HEK293 (cell line): Measurements from ENCODE around the gene NCCRP1.

Experiments
- CTCF ChIA-PET: fragments of 350-600 bp; formaldehyde crosslinking; extraction: SDS; loops from one replicate; lab custom pipeline; 2021; ENCODE audit warnings: antibody characterized with exemption; lab: Yijun Ruan, JAX
- POLR2A ChIA-PET: fragments of 300-600 bp; formaldehyde crosslinking; extraction: SDS; loops from one replicate; lab custom pipeline; 2020; ENCODE audit warnings: antibody characterized with exemption, inconsistent platforms; lab: Yijun Ruan, JAX
- H3K27ac ChIP-seq: fragments of 200-500 bp; sonication (Bioruptor generic); 2 replicates; pipeline ENCODE4 v1.5.1; 2014; ENCODE audit warnings: low read depth, low read length, control low read depth, inconsistent platforms; ENCODE audit errors: extremely low read depth
- H3K36me3 ChIP-seq, 2 experiments: fragments of 200-500 bp in 1 of 2; sonication (Bioruptor generic) in 1 of 2; 1 replicate in 1 of 2; 2 replicates in 1 of 2; pipeline ENCODE4 v1.5.1; 2014 to 2017; ENCODE audit warnings: inconsistent platforms in 2 of 2, low read length in 2 of 2; ENCODE audit not compliant: control insufficient read depth in 2 of 2, insufficient read depth in 1 of 2
- H3K4me1 ChIP-seq: fragments of 200-500 bp; sonication (Bioruptor generic); 2 replicates; pipeline ENCODE4 v1.5.1; 2014; ENCODE audit warnings: mild to moderate bottlenecking, low read length, inconsistent platforms; ENCODE audit not compliant: control insufficient read depth, insufficient read depth
- H3K4me3 ChIP-seq: 2 replicates; pipeline ENCODE4 v1.5.1; 2011; ENCODE audit warnings: low read depth, mild to moderate bottlenecking, control low read depth, low read length, moderate library complexity
- H3K9me3 ChIP-seq: fragments of 200-500 bp; sonication (Bioruptor generic); 2 replicates; pipeline ENCODE4 v1.5.1; 2014; ENCODE audit warnings: low read depth, low read length, inconsistent platforms; ENCODE audit not compliant: control insufficient read depth, insufficient read depth
- GLI4 ChIP-seq: fragments of 450-650 bp; formaldehyde crosslinking; IDR thresholded peaks from 2 replicates; pipeline ENCODE4 v1.5.1; 2016; ENCODE audit warnings: missing biosample characterization, missing genetic modification characterization
- KLF8 ChIP-seq: fragments of 450-650 bp; formaldehyde crosslinking; IDR thresholded peaks from 2 replicates; pipeline ENCODE4 v1.5.1; 2016; ENCODE audit warnings: missing biosample characterization, missing genetic modification characterization
- MEIS1 ChIP-seq: sonication (generic); formaldehyde crosslinking; IDR thresholded peaks from 2 replicates; pipeline ENCODE4 v1.8.1; 2022; ENCODE audit warnings: missing genetic modification reagents, mild to moderate bottlenecking, borderline replicate concordance
- PBX3 ChIP-seq: sonication (generic); formaldehyde crosslinking; IDR thresholded peaks from 2 replicates; pipeline ENCODE4 v1.8.1; 2022; ENCODE audit warnings: mild to moderate bottlenecking, moderate library complexity, missing genetic modification reagents
- SP2 ChIP-seq: fragments of 450-650 bp; formaldehyde crosslinking; IDR thresholded peaks from 2 replicates; pipeline ENCODE4 v1.5.1; 2016; ENCODE audit warnings: missing biosample characterization, missing genetic modification characterization
- ZBTB8A ChIP-seq: fragments of 450-650 bp; formaldehyde crosslinking; IDR thresholded peaks from 2 replicates; pipeline ENCODE4 v1.5.1; 2016; ENCODE audit warnings: missing biosample characterization, missing genetic modification characterization
- ZEB2 ChIP-seq: fragments of 450-650 bp; formaldehyde crosslinking; IDR thresholded peaks from 2 replicates; pipeline ENCODE4 v1.5.1; 2016; ENCODE audit warnings: missing biosample characterization, missing genetic modification characterization
- ZNF174 ChIP-seq: fragments of 450-650 bp; formaldehyde crosslinking; IDR thresholded peaks from 2 replicates; pipeline ENCODE4 v1.5.0; 2017; ENCODE audit warnings: missing biosample characterization, mild to moderate bottlenecking, missing genetic modification characterization
- ZNF449 ChIP-seq: fragments of 450-650 bp; formaldehyde crosslinking; IDR thresholded peaks from 2 replicates; pipeline ENCODE4 v1.5.1; 2017; ENCODE audit warnings: missing biosample characterization, mild to moderate bottlenecking, missing genetic modification characterization, moderate library complexity
- ZNF621 ChIP-seq: fragments of 450-650 bp; formaldehyde crosslinking; IDR thresholded peaks from 2 replicates; pipeline ENCODE4 v1.5.1; 2017; ENCODE audit warnings: missing biosample characterization, missing genetic modification characterization
- ZNF677 ChIP-seq: fragments of 450-650 bp; IDR thresholded peaks from 2 replicates; pipeline ENCODE4 v1.5.0; 2018; ENCODE audit warnings: missing biosample characterization, mild to moderate bottlenecking, missing genetic modification characterization, moderate library complexity
- ZNF747 ChIP-seq: fragments of 450-650 bp; formaldehyde crosslinking; IDR thresholded peaks from 2 replicates; pipeline ENCODE4 v1.5.1; 2016; ENCODE audit warnings: missing biosample characterization, missing genetic modification characterization
- ZXDB ChIP-seq: fragments of 450-650 bp; formaldehyde crosslinking; IDR thresholded peaks from 2 replicates; pipeline ENCODE4 v1.5.1; 2016; ENCODE audit warnings: missing biosample characterization, missing genetic modification characterization
- TF ChIP-seq, protein P1 (sequence below): fragments of 450-650 bp; formaldehyde crosslinking; IDR thresholded peaks from 2 replicates; pipeline ENCODE4 v1.5.1; 2016; ENCODE audit warnings: missing biosample characterization, missing genetic modification characterization
- TF ChIP-seq, protein P2 (sequence below): fragments of 450-650 bp; formaldehyde crosslinking; IDR thresholded peaks from 2 replicates; pipeline ENCODE4 v1.5.1; 2016; ENCODE audit warnings: missing biosample characterization, missing genetic modification characterization
- TF ChIP-seq, protein P3 (sequence below): fragments of 450-650 bp; formaldehyde crosslinking; IDR thresholded peaks from 2 replicates; pipeline ENCODE4 v1.5.1; 2016; ENCODE audit warnings: missing biosample characterization, missing genetic modification characterization
- TF ChIP-seq, protein P4 (sequence below): fragments of 450-650 bp; formaldehyde crosslinking; IDR thresholded peaks from 2 replicates; pipeline ENCODE4 v1.5.1; 2016; ENCODE audit warnings: missing biosample characterization, missing genetic modification characterization

NCCRP1 gene

DNA sequence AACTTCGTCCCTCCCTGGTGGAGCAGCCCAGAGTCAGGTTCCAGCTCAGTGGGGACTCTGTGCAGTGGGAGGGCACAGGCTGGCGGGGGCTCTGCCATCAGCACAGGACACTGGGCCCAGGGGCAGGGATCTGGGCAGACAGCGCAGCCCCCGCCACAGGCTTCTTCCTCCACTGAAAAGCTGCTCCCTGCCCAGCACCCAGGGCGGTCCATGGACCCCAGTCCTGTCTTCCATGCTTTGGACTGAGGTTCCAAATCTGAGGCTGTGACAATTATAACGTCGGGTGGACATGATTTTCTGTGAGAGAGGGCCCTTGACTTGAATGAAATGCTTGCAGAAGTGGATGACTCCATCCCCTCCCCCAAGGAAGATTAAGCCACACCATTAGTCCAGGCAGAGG, 21.2 kb upstream of the NCCRP1 start:
- Histone ChIP-seq H3K9me3 (no peaks in the 10 kb centered on the region), H3K4me3 (no peak overlapping the region), H3K36me3 (peaks cover 31 to 59% of the 10 kb centered on the region in 2 experiments), H3K27ac (peak overlapping the region; percentile 16; the same call in 1 of the 2 replicates), H3K4me1 (no peaks in the 10 kb centered on the region)
- TF ChIP-seq ZXDB (tag by site-specific recombination) (no peak), GLI4 (tag by site-specific recombination) (no peak), ZNF747 (tag by site-specific recombination) (no peak)
- TF ChIP-seq, protein P1, sequence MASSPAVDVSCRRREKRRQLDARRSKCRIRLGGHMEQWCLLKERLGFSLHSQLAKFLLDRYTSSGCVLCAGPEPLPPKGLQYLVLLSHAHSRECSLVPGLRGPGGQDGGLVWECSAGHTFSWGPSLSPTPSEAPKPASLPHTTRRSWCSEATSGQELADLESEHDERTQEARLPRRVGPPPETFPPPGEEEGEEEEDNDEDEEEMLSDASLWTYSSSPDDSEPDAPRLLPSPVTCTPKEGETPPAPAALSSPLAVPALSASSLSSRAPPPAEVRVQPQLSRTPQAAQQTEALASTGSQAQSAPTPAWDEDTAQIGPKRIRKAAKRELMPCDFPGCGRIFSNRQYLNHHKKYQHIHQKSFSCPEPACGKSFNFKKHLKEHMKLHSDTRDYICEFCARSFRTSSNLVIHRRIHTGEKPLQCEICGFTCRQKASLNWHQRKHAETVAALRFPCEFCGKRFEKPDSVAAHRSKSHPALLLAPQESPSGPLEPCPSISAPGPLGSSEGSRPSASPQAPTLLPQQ (tag by site-specific recombination) = no peak
- TF ChIP-seq, protein P2, sequence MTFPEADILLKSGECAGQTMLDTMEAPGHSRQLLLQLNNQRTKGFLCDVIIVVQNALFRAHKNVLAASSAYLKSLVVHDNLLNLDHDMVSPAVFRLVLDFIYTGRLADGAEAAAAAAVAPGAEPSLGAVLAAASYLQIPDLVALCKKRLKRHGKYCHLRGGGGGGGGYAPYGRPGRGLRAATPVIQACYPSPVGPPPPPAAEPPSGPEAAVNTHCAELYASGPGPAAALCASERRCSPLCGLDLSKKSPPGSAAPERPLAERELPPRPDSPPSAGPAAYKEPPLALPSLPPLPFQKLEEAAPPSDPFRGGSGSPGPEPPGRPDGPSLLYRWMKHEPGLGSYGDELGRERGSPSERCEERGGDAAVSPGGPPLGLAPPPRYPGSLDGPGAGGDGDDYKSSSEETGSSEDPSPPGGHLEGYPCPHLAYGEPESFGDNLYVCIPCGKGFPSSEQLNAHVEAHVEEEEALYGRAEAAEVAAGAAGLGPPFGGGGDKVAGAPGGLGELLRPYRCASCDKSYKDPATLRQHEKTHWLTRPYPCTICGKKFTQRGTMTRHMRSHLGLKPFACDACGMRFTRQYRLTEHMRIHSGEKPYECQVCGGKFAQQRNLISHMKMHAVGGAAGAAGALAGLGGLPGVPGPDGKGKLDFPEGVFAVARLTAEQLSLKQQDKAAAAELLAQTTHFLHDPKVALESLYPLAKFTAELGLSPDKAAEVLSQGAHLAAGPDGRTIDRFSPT (tag by site-specific recombination) = peak; percentile 25; the same call in 1 of the 2 replicates
- TF ChIP-seq, protein P3, sequence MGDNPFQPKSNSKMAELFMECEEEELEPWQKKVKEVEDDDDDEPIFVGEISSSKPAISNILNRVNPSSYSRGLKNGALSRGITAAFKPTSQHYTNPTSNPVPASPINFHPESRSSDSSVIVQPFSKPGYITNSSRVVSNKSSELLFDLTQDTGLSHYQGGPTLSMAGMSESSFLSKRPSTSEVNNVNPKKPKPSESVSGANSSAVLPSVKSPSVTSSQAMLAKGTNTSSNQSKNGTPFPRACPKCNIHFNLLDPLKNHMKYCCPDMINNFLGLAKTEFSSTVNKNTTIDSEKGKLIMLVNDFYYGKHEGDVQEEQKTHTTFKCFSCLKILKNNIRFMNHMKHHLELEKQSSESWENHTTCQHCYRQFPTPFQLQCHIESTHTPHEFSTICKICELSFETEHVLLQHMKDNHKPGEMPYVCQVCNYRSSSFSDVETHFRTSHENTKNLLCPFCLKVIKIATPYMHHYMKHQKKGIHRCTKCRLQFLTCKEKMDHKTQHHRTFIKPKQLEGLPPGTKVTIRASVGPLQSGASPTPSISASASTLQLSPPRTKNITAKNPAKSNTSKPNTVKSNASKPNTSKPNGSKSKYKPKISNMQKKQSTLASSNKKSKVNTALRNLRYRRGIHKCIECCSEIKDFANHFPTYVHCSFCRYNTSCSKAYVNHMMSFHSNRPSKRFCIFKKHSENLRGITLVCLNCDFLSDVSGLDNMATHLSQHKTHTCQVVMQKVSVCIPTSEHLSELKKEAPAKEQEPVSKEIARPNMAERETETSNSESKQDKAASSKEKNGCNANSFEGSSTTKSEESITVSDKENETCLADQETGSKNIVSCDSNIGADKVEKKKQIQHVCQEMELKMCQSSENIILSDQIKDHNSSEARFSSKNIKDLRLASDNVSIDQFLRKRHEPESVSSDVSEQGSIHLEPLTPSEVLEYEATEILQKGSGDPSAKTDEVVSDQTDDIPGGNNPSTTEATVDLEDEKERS (tag by site-specific recombination) = no peak
- ChIA-PET POLR2A (interaction anchor here (0.6 kb wide), 1 partner anchor 57 kb away, joined by 4 read pairs; no protein-coding TSS in a partner anchor), CTCF (interaction anchor here (0.6 to 5.1 kb wide), 4 partner anchors 12 to 636 kb away, joined by 3 to 33 read pairs (median 6); no protein-coding TSS in a partner anchor)

- no peaks in the 10 kb centered on the region for H3K4me1 ChIP-seq
- ChIA-PET POLR2A (no interaction called here), CTCF (interaction anchor here (5.1 kb wide), 1 partner anchor 10 kb away, joined by 33 read pairs; no protein-coding TSS in a partner anchor)
- peaks cover 32 to 53% of the 10 kb centered on the region in 2 experiments for H3K36me3 ChIP-seq
- no peak overlapping the region for H3K4me3 ChIP-seq
- TF ChIP-seq ZNF174 (tag by site-specific recombination) (no peak), ZNF621 (peak; percentile 89; the same call in 1 of the 2 replicates), SP2 (tag by site-specific recombination) (peak; percentile 55), ZNF449 (tag by site-specific recombination) (no peak), MEIS1 (CRISPR knock-in tag) (no peak), KLF8 (no peak), ZNF677 (no peak), ZBTB8A (tag by site-specific recombination) (no peak), ZEB2 (tag by site-specific recombination) (0 out of 2 replicates have a peak, but pooled peaks have one; percentile 4), PBX3 (CRISPR knock-in tag) (no peak)
- TF ChIP-seq, protein P4, sequence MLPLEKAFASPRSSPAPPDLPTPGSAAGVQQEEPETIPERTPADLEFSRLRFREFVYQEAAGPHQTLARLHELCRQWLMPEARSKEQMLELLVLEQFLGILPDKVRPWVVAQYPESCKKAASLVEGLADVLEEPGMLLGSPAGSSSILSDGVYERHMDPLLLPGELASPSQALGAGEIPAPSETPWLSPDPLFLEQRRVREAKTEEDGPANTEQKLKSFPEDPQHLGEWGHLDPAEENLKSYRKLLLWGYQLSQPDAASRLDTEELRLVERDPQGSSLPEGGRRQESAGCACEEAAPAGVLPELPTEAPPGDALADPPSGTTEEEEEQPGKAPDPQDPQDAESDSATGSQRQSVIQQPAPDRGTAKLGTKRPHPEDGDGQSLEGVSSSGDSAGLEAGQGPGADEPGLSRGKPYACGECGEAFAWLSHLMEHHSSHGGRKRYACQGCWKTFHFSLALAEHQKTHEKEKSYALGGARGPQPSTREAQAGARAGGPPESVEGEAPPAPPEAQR (tag by site-specific recombination) = no peak
- H3K27ac ChIP-seq = no peak overlapping the region
- H3K9me3 ChIP-seq = no peaks in the 10 kb centered on the region
Measured at GRCh38 chr19:39177110-39177699, 19.6 kb upstream of the NCCRP1 start.
